GM19372 (cell line): Measurements from ENCODE around the gene MRTFB.

Experiments used
- ATAC-seq: cut with Tn5 transposase; IDR thresholded peaks from one replicate; pipeline ENCODE4 v1.9.1; 2021; ENCODE audit warnings: mild to moderate bottlenecking, low read depth, moderate library complexity; ENCODE audit not compliant: unreplicated experiment

Gene MRTFB

DNA sequence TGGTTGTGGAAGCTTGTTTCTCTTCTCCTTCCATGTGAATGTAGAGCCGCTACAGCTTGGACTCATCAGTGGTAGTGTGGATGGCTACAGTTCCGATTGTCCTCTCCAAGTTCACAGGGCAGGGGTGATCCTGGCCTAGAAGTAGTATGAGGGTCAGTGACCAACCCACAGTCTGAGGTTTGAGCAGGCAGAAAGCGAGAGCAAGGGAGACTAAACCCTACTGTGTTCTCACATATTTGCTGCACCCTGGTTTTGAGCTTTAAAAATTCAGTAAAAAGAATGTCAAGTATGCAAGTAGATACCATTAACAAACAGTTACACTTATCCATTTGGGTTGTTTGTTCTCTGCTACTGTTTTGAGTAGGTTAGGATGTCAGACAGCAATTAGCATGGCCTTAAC lies 148.9 kb downstream of the MRTFB start:
- no peak for ATAC-seq

DNA sequence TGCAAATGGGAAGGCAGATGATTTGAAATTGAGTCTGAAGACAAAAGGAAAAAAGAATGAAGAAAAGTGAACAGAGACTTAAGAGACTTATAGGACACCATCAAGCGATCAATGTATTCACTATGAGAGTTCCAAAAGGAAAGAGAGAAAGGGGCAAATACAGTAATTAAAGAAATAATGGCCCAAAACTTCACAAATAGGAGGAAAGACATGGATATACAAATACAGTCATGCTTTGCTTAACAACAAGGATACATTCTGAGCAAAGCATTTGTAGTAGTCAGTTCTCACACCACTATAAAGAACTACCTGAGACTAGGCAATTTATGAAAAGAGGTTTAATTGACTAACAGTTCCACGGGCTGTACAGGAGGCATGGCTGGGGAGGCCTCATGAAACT lies 152.5 kb downstream of the MRTFB start:
- ATAC-seq, result no peak

DNA sequence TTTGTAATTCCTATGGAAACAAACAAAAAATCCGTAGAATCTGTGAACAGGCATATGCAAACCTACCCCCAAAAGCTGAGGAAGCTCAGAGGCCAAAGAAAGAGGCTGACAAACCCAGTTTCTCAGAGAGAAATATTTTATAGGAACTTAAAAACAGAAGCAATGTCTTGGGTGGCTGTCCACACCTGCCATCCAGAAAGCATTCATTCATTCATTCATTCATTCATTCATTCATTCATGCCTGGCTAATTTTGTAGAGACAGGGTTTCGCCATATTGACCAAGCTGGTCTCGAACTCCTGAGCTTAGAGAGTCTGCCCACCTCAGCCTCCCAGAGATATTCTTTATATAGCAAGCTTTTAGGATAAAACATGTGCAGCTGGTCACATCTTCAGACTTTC lies 154.3 kb downstream of the MRTFB start:
- ATAC-seq, result no peak

DNA sequence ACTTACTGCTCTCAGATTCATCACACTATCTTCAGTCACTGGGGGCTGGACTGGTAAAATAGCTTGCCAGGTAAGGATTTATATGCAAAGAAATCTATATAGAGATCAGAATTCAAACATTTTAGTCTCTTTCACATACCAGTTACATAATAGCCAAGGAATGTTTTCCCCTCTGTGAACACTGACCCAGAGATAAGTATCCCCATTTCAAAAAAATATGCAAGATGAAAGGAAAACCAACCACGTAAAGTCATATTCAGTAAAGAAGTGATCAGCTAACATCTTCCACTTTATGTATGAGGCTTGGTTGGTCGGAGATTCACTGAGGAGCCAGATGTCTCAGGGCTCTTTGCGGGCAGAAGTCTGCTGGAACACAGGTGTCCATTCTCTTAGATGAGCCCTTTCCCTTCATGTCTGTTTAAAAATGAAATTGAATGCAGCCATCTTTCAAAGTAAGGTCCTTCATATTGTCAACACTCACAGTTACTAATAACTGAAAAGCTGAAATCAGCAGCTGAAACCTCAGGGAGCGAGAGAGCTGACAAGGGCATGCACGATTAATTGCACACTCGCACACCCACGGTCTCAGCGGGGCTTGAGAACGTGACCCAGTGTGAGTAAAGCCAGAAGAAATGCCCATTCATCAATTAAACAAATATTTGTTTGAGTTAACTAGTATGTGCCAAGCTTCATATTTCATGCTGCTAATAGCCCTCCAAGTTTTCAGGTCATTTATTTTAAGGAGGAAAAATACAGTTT lies 161.2 kb downstream of the MRTFB start:
- no peak for ATAC-seq

DNA sequence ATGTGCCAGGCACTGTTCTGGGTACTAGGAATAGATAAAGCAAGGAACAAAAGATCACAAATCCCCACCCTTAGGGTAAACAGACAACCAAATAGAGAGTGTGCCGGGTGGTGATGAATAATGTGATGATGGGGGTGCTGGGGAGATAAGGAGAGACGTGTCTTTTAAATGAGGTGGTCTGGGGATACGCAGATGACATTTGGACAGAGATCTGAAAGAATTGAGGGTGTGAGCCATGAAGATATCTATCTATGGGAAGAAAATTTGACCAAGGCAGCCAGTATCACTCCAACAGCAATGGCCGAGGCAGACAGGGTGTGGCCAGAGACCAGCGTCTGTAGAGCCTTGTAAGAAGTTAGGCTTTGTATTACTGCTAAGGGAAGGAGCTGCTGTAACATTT lies 165.3 kb downstream of the MRTFB start:
- no peak for ATAC-seq

DNA sequence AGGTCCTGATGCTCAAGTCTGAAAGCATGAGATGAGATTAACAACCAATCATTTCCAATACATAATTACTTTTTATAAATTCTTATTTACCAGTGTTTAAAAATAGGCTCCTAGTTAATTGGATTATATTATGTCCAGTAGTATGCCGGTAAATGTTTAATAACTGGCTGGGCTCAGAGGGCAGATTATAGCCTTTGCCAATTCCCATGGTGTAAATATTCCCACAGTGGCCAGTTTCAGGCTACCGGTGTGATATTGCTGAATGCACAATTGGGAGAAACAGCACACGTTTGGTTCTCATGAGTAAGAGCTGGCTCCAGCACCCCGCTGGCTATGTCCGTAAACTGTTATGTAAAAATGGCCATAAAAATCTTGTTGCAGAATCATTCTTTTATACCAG lies 167.6 kb downstream of the MRTFB start:
- no peak for ATAC-seq

DNA sequence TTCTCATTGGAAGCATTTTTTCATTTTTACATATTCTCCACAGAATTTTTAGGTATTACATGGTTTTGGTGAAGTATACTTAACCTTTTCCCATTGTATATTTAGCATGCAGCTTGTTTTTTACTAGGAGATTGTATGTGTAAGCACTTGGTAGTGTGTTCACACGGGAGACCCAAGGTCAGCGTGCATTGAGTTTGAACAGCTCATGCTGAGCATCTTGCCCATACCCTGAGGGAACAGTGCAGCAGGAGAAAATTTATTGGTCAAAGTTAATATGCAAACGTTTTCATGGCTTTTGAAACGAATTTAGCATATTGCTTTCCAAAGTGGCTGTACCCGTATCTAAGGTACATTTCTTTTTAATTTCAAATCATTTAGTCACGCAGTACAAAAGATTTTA lies 168.7 kb downstream of the MRTFB start:
- no peak for ATAC-seq

DNA sequence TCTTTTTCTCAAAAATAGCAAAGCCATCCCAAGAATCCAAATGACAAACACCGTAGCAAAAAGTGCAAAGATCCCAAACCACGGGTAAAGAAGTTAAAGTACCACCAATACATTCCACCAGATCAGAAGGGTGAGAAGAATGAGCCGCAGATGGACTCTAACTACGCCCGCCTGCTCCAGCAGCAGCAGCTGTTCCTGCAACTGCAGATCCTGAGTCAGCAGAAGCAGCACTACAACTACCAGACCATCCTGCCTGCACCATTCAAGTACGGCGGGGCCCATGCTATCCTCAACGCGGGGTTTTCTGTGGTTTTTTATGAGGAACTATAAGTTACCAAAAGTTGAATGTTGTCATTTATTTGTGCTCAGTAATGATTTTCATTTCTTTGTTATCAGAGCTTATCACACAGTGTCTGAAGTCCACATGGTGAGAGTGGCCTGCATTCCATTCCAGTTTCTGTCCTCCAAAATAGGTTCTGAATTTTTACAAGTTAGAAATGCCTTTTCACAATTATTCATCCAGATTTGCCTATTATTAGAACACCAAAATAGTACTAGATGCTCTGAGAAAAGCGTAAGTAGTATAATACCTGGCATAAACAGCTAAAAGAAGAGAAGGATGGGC lies 169.2 kb downstream of the MRTFB start:
- no peak for ATAC-seq

DNA sequence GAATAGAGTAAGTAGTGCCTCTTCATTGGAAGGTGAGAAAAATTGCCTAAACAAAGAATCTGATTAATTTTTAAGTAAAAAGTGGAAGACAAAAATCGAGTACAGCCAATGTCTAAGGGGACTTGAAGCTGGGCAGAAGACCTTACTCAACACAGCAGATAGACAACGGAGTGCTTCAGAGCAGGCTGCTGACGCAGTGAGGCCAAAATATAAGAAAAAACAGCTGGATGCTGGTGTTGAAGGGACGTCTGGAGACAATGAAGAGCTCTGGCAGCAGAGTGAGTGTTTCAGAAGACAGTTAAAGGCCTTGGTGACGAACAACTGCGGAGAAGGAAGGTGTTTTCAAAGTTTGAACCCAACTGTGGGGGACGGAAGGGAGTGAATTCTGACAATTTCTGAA lies 169.8 kb downstream of the MRTFB start:
- no peak for ATAC-seq

DNA sequence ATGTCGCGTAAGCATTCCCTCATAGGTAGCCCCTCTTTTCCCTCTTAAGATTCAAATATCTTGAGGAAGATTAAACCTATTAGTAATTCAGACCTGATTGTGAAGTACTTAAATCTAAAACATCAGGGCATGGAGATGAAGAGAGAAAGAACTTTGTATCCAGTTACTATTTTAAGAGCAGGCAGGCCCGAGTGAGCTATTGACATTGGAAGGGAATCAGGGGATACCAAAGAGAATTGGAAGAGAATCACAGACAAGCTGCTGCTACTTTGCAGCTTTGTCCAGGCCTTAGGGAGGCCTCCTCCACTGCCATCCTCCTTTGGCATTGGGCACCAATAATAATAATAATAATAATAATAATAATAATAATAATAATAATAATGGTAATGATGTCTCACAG lies 170.5 kb downstream of the MRTFB start:
- no peak for ATAC-seq

DNA sequence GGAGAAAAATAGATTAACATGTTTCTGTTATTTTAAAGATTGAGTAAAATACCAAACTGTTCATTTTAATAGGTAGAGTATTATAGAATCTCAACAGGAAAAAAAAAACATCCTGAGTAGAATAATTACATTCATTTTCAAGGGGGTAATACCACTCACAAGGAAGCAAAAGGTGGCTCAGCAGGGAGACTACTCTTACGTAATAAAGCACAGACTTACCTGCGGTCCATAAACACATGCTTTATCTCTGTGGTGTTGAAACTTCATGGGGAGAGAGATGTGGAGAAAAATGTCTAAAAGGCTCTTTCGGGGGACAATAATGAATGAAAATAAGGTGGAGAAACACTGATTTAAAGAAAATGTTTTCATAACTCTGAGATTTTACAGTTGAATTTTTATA lies 171.7 kb downstream of the MRTFB start:
- no peak for ATAC-seq

DNA sequence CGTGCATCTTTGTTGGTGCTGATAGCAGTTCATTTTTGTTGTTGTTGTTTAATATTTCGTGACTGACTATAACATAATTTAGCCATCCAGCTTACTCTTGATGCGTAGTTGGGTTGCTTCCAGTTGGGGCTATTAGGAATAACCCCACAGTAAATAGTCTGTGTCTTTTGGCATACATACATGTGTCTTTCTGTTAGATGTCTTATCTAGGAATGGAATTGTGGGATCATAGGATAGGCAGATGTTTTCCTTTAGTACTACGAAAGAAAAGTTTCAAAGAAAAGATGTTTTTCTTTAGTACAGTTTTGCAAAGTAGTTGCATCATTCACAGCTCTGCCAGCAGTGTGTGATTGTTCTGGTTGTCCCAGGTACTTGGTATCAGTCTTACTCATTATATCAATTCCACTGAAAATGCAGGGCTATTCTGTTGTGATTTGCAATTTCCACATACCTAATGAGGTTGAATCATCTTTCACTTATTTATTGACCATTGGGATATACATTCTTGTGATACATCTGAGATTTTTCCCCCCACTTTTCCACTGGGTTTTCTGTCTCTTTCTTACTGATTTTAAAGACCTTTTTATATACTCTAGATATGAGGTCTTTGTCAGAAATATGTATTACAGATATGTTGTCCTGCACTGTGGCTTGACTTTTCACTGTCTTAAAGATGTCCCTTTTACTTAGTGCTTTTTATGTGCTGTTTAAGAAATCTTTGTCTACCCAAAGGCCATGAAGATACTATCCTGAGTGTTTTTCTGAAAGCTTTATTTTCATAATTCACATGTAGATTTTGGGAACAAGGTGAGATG lies 173.3 kb downstream of the MRTFB start:
- no peak for ATAC-seq

DNA sequence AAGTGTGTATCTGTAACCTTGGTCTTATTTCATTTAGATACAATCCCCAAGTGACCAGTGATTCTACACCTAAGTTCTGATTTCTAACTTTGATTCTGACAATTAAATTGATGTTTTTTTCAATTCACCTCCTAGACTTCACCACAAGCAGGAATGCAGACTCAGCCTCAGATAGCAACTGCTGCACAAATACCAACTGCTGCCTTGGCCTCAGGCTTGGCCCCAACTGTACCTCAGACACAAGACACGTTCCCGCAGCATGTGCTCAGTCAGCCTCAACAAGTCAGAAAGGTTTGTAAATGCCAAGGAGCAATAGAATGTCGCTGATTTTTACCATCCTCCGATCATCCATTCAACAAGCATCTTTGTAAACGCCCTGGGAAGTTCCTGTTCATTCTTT lies 177.7 kb downstream of the MRTFB start:
- no peak for ATAC-seq

DNA sequence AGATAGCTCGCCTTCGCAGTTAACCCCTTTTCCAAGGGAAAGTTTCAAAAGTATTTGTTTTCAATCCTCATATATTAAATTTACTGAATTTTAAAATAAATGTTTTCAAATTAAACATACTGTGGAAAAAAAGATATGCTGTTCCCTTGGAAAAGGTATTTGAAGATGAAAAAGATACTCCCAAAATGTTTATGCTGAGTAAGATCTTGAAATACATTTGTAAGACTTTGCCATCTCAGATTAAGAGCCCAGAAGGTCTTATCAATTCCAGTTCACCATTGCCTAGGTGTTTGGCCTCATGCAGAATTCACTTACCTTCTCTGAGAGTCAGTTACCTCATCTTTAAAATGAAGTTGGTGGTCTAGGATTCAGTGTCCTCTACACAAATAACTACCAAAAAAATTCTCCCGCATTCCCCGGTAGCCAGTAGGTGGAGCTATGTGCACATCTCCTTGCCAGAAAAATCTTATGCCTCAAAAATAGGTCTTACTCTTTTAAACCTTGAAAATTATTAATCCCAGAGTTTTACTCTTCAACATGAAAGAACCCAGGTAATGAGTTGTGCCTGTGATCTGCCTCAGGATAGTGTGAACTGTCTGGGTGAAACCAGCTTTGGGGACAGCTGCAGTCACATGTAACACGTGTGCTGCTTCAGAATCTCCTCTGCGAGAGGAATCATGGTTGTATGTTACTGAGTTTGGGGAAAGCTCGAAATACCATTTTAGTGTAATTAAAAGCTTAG lies 178.3 kb downstream of the MRTFB start:
- no peak for ATAC-seq

DNA sequence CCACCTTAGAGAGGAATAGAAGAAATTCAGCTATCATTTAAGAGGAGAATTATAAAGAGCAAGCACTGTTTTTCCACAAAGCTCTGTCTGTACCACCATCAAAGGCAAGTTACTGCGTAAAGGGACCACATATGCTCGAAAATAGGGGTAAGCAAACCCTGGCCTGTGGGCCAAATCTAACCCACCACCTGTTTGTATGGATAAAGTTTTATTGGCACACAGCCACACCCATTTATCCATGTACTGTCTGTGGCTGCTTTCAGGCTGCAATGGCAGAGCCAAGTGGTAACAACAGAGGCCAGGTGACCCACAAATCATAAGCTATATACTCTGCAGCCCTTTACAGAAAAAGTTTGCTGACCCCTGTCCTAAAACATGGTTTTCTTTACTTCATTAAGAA lies 180.3 kb downstream of the MRTFB start:
- ATAC-seq, result no peak

DNA sequence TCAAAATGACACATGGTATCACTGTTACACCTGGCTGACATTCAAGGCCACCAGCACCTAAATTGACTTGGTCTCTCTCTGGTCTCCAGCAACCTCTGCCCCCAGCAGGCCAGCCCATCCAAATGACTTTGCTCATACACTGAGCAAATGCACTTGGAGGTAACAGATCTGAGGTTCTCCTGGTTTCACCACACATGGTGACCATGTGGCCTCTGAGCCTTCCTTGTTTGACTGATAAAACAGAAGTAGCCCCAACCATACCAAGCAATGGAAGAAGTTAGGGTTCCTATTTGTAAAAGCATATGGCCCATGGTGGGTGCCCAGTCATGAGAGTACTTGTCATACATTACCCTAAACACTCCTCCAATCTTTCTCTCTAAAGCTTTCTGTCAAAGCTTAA lies 181.7 kb downstream of the MRTFB start:
- ATAC-seq, result no peak

DNA sequence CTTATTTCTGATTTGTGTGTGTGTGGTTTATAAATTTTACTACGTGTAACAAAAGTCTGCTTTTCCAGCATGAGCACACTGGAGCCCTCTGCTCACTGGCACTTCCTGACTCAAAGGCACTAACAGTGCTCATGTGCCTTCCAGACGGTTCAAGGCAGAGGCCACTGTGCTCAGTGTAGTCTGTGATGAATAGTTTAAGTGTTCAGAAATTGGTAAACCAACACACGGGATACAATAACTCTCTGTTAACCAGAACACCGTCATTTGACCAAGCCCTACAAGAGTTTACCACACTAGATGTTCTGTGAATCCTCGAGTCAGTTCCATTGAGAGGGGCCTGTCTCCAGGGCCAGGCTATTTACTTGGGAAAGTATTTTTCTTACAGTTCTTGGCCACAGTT lies 191.9 kb downstream of the MRTFB start:
- ATAC-seq, result no peak

DNA sequence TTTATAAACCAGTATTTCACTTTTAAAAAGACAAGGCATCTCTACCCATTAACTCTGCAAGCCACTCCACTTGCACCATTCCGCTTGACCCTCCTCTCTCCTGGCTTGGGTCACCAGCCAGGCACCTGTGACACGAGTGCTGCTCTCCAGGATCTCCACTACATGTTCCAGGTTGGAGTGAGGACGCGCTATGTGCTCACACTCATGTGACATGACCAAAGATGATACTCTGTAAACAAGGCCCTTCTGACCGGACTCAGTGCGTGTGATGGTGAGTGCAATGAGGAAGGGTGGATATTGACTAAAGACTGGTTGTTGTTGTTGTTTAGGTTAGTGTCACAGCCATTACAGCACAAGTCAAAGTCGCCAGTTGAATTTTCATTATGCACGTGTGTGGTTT lies 192.7 kb downstream of the MRTFB start:
- no peak for ATAC-seq

DNA sequence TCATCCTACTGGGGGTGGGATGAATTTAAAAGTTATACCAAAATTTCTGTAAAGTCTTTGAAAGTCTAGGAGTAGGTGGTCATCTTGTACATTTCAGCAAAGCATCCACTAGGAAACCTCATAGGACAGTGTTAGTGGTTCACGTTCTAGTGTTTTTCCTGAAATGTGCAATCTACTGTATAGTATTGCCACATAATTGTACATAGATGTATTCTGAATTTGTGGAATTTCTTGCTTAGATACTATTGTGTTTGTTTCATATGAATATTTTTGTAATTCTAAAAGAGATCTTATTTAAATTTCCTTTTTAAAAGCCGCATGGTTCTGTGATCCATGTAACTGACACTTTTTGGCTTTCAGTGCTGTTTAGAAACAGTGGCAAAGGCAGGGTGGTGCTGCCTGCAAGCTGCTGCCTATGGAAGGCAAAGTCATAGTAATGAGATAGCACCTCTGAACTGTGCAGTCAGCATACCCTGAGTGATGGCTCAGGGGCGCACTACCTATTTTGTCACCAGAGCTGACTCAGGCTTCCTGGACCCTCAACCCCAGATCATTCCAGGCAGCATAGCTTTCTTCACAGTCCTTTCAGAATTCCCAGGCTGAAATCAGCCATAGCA lies 193.3 kb downstream of the MRTFB start:
- no peak for ATAC-seq

DNA sequence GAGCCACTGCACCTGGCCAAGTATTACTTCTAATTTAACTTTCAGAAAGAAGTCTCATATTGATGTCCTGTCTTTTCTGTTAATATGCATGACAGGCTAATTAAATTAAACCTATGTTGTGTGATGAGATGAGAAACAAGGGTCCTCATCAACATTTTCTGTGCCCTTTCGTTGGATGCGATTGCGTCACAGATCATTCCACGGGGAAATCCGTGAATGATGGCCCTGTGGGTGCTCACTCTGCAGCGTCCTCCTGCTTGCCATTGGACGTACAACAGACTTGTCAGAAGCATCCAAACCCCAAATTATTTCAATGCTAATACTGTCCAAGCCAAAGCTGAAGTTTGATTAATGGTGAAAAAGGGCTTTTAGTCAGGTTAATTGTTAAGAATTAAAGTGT lies 197.0 kb downstream of the MRTFB start:
- ATAC-seq, result no peak

DNA sequence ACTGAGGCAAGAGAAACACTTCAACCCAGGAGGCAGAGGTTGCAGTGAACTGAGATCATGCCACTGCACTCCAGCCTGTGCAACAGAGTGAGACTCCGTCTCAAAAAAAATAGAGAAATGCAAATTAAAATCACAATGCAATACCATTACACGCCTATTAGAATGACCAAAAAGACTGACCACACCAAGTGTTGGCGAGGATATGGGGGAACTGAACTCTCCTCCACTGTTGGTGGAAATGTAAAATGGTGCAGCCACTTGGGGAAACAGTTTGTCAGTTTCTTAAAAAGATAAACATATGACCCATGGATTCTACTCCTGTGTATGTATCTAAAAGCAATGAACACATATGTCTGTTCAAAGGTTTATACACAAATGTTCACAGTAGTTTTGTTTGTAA lies 204.8 kb downstream of the MRTFB start:
- ATAC-seq, result no peak
